Stimulated activated CD4-positive, alpha-beta T cell treated with anti-CD3 and anti-CD28 coated beads, Interleukin-4, amount 100 ng/mL, for 48 hours (primary cell): ENCODE measurements around the gene RIN2.
"Not testable (repeated sequence)": the region's sequence is repeated elsewhere in the genome, so short reads cannot be mapped to it uniquely, and the experiment has no call there.

ENCODE experiments used
- DNase-seq, 2 donors: peaks; one replicate each; pipeline ENCODE4 v3.0.0-alpha.2; 2020; ENCODE audit warnings: low read depth in 2 of 2

The RIN2 gene

GRCh38 chr20:19739351-19739750, 18.7 kb upstream of the RIN2 start:
- no peak for DNase-seq

GRCh38 chr20:19740512-19740911, 17.5 kb upstream of the RIN2 start:
- DNase-seq: no peak

GRCh38 chr20:19741924-19742323, 16.1 kb upstream of the RIN2 start:
- no peak for DNase-seq

- DNase-seq: no peak
Measured at GRCh38 chr20:19742974-19743639, 15.0 kb upstream of the RIN2 start.

- no peak for DNase-seq
Measured at GRCh38 chr20:19743640-19743995, 14.4 kb upstream of the RIN2 start.

GRCh38 chr20:19745106-19745505, 13.0 kb upstream of the RIN2 start:
- DNase-seq: no peak

- DNase-seq: no peak
Measured at GRCh38 chr20:19745584-19745983, 12.5 kb upstream of the RIN2 start.

GRCh38 chr20:19746396-19746795, 11.7 kb upstream of the RIN2 start:
- DNase-seq: no peak

- DNase-seq: no peak
Measured at GRCh38 chr20:19747903-19748302, 10.2 kb upstream of the RIN2 start.

GRCh38 chr20:19748681-19749080, 9.4 kb upstream of the RIN2 start:
- DNase-seq: no peak

GRCh38 chr20:19749618-19750071, 8.4 kb upstream of the RIN2 start:
- no peak for DNase-seq

GRCh38 chr20:19750101-19750606, 7.9 kb upstream of the RIN2 start:
- no peak for DNase-seq

GRCh38 chr20:19750907-19751636, 7.0 kb upstream of the RIN2 start:
- DNase-seq: no peak

GRCh38 chr20:19754201-19754600, 3.9 kb upstream of the RIN2 start:
- DNase-seq: not testable (repeated sequence)

- DNase-seq: no peak
Measured at GRCh38 chr20:19756761-19757486, 1.1 kb upstream of the RIN2 start.

- no peak for DNase-seq
Measured at GRCh38 chr20:19757487-19758132, 448 bp upstream of the RIN2 start.

GRCh38 chr20:19758501-19759331, 658 bp downstream of the RIN2 start:
- no peak for DNase-seq

GRCh38 chr20:19760371-19760721, 2.3 kb downstream of the RIN2 start:
- DNase-seq: no peak

GRCh38 chr20:19761326-19761725, 3.3 kb downstream of the RIN2 start:
- DNase-seq: no peak

- DNase-seq: no peak
Measured at GRCh38 chr20:19761841-19762240, 3.8 kb downstream of the RIN2 start.

GRCh38 chr20:19764207-19764606, 6.1 kb downstream of the RIN2 start:
- no peak for DNase-seq
